Cardiac muscle cell (in vitro differentiated cells and primary cell): Measurements from ENCODE around the gene UBAP2. TPM values are rescaled to one million over a fixed set of nuclear protein-coding genes. Genes with fewer than 3 reads are reported as not detected.

Experiments used
- DNase-seq, 2 donors: peaks; one replicate each; pipeline versions ENCODE4 v3.0.0 to v3.0.0-alpha.2; 2010 to 2017; ENCODE audit warnings: low read depth in 1 of 2, low spot score in 1 of 2
- H3K27ac ChIP-seq: fragments of 200-600 bp; sonication (generic); 2 replicates; pipeline ENCODE4 v1.5.1; 2016
- H3K27me3 ChIP-seq: fragments of 200-600 bp; sonication (generic); 2 replicates; pipeline ENCODE4 v1.6.0; 2016; ENCODE audit warnings: control low read depth
- H3K36me3 ChIP-seq: fragments of 200-600 bp; sonication (generic); 2 replicates; pipeline ENCODE4 v1.5.1; 2016; ENCODE audit warnings: control low read depth
- H3K4me1 ChIP-seq: fragments of 200-600 bp; sonication (generic); 2 replicates; pipeline ENCODE4 v1.8.1; 2017; ENCODE audit warnings: low read depth, mild to moderate bottlenecking, mixed run types
- H3K4me3 ChIP-seq: fragments of 200-600 bp; sonication (generic); 2 replicates; pipeline ENCODE4 v1.5.1; 2016; ENCODE audit warnings: mild to moderate bottlenecking
- H3K9me3 ChIP-seq: fragments of 200-600 bp; sonication (generic); 2 replicates; pipeline ENCODE4 v1.5.1; 2017; ENCODE audit warnings: low read depth, mild to moderate bottlenecking, control low read depth
- polyA plus RNA-seq: library from polyadenylated mRNA; unstranded; fragments of >200 nt; fragmentation: Nextera tagmentation; extraction: Ambion mirVana; gene quantifications from 2 replicates; pipeline ENCODE4 v1.2.1, GENCODE V29; 2016
- total RNA-seq: library from RNA; depleted of rRNA; stranded (reverse); fragments of >200 nt; gene quantifications from 2 replicates; pipeline ENCODE4 v1.2.3, GENCODE V29; 2016
- TF ChIP-seq, protein P1 (sequence below): IDR thresholded peaks from 2 replicates; pipeline ENCODE4 v1.5.1; 2012; ENCODE audit warnings: low read depth, mild to moderate bottlenecking, low read length

The UBAP2 gene
- total and polyA plus RNA-seq, 2 experiments from 2014 or later = 27.2 to 29.3 TPM

DNA sequence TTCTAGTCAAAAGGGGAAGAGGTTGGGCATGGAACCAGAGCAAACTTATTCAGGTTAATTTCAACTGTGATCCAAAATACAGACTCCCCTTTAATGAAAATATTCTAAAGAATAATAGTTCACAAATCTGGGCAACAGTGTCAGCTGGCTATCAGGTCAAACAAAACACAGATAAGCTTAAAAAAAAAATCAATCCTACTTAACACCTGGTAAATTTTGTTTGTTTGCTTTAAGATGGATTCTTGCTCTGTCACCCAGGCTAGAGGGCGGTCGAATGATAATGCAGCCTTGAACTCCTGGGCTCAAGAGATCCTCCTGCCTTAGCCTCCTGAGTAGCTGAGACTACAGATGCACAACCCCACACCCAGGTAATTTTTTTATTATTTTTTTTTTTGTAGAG is 89.0 kb downstream of the UBAP2 start:
- H3K27me3 ChIP-seq = no peaks in the 10 kb centered on the region
- H3K9me3 ChIP-seq = no peaks in the 10 kb centered on the region
- H3K27ac ChIP-seq = no peak overlapping the region
- DNase-seq = no peak
- peaks cover 18% of the 10 kb centered on the region for H3K36me3 ChIP-seq
- no peak overlapping the region for H3K4me3 ChIP-seq
- TF ChIP-seq, protein P1, sequence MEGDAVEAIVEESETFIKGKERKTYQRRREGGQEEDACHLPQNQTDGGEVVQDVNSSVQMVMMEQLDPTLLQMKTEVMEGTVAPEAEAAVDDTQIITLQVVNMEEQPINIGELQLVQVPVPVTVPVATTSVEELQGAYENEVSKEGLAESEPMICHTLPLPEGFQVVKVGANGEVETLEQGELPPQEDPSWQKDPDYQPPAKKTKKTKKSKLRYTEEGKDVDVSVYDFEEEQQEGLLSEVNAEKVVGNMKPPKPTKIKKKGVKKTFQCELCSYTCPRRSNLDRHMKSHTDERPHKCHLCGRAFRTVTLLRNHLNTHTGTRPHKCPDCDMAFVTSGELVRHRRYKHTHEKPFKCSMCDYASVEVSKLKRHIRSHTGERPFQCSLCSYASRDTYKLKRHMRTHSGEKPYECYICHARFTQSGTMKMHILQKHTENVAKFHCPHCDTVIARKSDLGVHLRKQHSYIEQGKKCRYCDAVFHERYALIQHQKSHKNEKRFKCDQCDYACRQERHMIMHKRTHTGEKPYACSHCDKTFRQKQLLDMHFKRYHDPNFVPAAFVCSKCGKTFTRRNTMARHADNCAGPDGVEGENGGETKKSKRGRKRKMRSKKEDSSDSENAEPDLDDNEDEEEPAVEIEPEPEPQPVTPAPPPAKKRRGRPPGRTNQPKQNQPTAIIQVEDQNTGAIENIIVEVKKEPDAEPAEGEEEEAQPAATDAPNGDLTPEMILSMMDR = no peak
- no peaks in the 10 kb centered on the region for H3K4me1 ChIP-seq

DNA sequence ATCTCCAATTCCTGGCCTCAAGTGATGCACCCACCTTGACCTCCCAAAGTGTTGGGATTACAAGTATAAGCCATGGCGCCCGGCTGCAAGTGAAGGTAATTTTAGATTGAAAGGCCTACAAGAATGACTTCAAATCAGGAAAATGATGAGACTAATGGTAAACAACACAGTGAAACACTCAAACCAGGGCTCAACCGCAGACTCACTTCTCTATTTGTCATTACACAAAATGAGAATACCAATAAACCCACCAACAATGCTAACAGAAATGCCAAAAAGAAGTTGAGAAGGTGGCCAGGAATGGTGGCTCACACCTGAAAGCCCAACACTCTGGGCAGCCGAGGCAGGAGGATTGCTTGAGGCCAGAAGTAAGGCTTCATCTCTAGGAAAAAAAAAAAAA is 92.1 kb downstream of the UBAP2 start:
- H3K4me3 ChIP-seq = no peak overlapping the region
- TF ChIP-seq, protein P1 = no peak
- no peaks in the 10 kb centered on the region for H3K4me1 ChIP-seq
- H3K9me3 ChIP-seq = no peaks in the 10 kb centered on the region
- no peaks in the 10 kb centered on the region for H3K27me3 ChIP-seq
- no peak for DNase-seq
- peaks cover 34% of the 10 kb centered on the region for H3K36me3 ChIP-seq
- H3K27ac ChIP-seq = no peak overlapping the region

DNA sequence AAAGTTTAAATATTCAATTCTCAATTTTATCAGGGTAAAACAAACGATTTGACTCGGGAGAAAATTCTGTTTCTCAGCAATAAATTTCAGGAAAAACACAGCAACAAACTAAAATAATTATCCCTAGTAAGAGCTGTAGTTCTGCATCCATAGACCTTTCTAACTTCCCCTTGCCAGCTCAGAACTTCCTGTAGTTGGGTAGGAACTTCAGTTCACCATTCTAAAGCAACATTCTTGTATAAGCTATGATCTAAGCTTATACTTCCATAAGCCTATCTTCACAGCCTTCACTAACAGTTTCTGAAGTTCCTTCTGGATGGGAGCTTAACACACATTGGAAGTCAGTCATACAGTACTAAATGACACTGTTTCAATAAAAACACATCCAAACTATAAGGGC is 96.6 kb downstream of the UBAP2 start:
- no peak for DNase-seq
- peaks cover 30% of the 10 kb centered on the region for H3K36me3 ChIP-seq

DNA sequence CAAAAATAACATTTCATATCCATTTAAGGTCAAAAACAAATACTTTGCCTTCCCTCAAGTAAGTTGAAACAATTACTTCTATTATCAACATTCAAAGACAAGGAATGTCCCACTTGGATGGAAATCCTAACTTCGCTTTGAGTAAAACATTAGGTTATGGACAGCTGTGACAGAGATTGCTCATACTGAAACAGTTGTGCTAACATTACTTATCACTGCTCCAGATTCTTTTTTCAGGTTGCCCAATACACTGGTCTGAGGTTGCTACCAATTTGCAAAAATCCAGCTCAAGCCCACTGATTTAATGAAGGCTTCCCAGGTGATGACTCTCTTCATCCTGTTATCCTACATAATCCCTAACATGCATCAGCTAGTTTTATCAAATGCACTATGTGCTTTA is 98.3 kb downstream of the UBAP2 start:
- TF ChIP-seq, protein P1 = no peak
- Histone ChIP-seq H3K4me1 (no peaks in the 10 kb centered on the region), H3K27ac (no peak overlapping the region), H3K36me3 (peaks cover 33% of the 10 kb centered on the region), H3K4me3 (no peak overlapping the region), H3K27me3 (no peaks in the 10 kb centered on the region), H3K9me3 (no peaks in the 10 kb centered on the region)
- peak in 1 of 2 donors; percentile 21 for DNase-seq

More for the DNA sequence above, 96.6 kb downstream of the UBAP2 start:
- TF ChIP-seq, protein P1 = no peak
- Histone ChIP-seq H3K9me3 (no peaks in the 10 kb centered on the region), H3K27me3 (no peaks in the 10 kb centered on the region), H3K4me3 (no peak overlapping the region), H3K4me1 (no peaks in the 10 kb centered on the region), H3K27ac (no peak overlapping the region)

DNA sequence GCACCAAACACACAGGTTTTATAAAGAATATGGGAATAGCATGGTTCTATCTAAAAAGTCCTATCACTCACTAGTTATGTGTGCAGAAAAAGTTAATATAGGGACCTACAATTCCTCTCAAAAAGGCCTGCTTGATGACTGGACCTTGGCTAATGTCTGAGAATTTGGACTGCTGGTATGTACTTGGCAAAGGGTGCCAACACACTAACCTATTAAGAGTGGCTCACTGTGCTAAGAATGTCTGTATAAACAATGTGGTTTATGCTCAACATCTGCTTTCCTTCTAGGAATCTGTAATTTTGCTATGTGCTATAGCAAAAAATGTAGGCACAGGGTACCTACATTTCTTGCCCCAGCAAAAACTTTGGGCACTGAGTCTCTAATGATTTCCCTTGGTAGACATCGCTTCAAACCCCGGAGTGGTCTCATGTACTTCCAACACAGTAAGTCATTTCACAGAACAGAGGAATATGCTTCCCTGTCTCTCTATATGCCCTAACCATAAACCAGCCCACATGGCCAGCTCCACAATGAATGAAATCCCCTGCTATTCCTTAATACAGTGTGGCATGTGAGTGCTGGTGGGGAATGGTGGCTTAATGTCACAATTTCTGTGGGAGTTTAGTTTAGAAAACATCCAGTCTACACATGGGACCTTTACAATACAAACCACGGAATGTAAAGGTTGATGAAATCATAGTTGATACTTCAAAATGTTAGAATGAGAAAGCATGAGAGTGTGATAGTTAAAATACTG is 101.7 kb downstream of the UBAP2 start:
- Histone ChIP-seq H3K4me1 (no peaks in the 10 kb centered on the region), H3K36me3 (peaks cover 28% of the 10 kb centered on the region), H3K27me3 (no peaks in the 10 kb centered on the region), H3K27ac (no peak overlapping the region), H3K4me3 (no peak overlapping the region), H3K9me3 (no peaks in the 10 kb centered on the region)
- peak in 1 of 2 donors; percentile 94 for DNase-seq
- TF ChIP-seq, protein P1 = no peak
